ENCODE measurements around the gene TCF7L1.

Gene TCF7L1

DNA sequence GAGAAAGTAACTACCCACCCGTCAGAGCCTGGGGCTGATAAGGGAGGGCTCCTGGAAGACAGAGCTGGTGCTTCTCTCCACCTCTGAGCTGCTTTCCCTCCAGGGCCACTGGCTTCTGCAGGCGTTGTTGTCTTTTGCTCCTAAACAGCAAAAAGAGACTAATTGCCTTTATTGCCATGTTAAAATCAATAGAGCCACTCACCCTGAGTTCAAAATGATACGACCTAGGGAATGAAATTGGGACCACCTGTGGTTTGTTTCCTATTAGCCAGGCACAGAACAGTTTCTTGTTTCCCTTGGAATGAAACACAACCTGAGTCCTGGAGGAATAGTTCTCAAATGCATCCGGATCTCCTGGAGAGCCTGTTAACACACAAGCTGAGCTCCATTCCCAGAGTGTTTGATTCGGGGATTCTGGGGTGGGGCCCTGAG, 45.8 kb downstream of the TCF7L1 start:
- no peak for TF ChIP-seq ZNF274 (IDR thresholded peaks at IDR 0.05; ENCODE audit: low read depth, low read length)
- no peak overlapping the region for H3K4me3 ChIP-seq (ENCODE audit: low read length)

GRCh38 chr2:85179541-85179940, 46.3 kb downstream of the TCF7L1 start:
- no peak for TF ChIP-seq ZNF274 (IDR thresholded peaks at IDR 0.05; ENCODE audit: low read depth, low read length)

GRCh38 chr2:85180322-85181133, 47.3 kb downstream of the TCF7L1 start:
- TF ChIP-seq ZNF274 (IDR thresholded peaks at IDR 0.05; ENCODE audit: low read depth, low read length), result no peak
- H3K4me3 ChIP-seq (ENCODE audit: low read length), result no peak overlapping the region

More at GRCh38 chr2:85179541-85179940, 46.3 kb downstream of the TCF7L1 start:
- no peak overlapping the region for H3K4me3 ChIP-seq (ENCODE audit: low read length)

DNA sequence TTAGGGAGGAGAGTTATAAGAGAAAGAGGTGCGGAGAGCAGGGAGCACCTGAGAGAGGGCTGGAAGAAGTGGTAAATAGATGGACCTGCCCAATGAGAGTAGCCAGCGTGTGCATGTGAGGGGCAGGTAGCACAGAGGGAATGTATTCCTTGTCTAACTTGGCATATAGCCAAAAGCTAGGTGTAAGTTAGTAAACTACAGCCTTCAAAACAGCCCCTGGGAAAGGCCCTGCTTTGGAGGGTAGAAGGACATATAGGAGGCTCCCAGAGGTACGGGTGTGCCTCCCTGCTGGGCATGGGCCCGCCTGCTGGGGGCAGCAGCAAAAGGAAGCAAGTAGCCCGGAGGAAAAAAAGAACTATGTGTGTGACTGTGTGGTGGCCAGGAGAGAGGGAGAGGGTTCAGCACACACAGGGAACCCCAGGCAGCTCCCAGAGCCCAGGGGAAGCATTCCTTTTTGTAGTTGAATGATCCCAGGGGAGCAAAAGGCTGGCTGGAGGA, 48.0 kb downstream of the TCF7L1 start:
- no peak for TF ChIP-seq ZNF274 (IDR thresholded peaks at IDR 0.05; ENCODE audit: low read depth, low read length)
- H3K4me3 ChIP-seq (ENCODE audit: low read length), result no peak overlapping the region

- no peak for TF ChIP-seq ZNF274 (IDR thresholded peaks at IDR 0.05; ENCODE audit: low read depth, low read length)
- H3K4me3 ChIP-seq (ENCODE audit: low read length), result no peak overlapping the region
Measured at GRCh38 chr2:85181844-85182456, 48.8 kb downstream of the TCF7L1 start.

DNA sequence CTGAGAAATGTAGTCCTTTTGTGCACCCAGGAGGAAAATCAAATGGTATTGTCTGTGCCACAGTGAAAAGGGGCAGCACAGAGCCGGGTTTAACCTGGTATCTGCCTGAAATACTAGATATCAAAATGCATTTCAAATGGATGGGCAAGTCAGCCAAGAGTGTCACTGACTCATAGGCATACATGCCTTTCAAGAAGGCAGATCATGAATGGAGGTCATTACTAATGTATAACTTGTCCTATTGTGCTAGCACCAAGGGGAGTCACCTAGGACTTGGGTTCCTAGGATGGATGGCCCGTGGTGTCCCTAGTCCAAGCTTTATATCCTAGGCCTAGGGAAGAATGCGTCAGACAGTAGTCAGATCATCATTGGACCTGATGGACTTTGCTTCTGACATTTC, 49.9 kb downstream of the TCF7L1 start:
- TF ChIP-seq ZNF274 (IDR thresholded peaks at IDR 0.05; ENCODE audit: low read depth, low read length), result no peak
- H3K4me3 ChIP-seq (ENCODE audit: low read length), result no peak overlapping the region

GRCh38 chr2:85183479-85183878, 50.3 kb downstream of the TCF7L1 start:
- TF ChIP-seq ZNF274 (IDR thresholded peaks at IDR 0.05; ENCODE audit: low read depth, low read length), result no peak

GRCh38 chr2:85184231-85184630, 51.0 kb downstream of the TCF7L1 start:
- no peak for TF ChIP-seq ZNF274 (IDR thresholded peaks at IDR 0.05; ENCODE audit: low read depth, low read length)
- no peak overlapping the region for H3K4me3 ChIP-seq (ENCODE audit: low read length)

More at GRCh38 chr2:85183479-85183878, 50.3 kb downstream of the TCF7L1 start:
- H3K4me3 ChIP-seq (ENCODE audit: low read length), result no peak overlapping the region

GRCh38 chr2:85184990-85185389, 51.8 kb downstream of the TCF7L1 start:
- H3K4me3 ChIP-seq (ENCODE audit: low read length), result no peak overlapping the region
- TF ChIP-seq ZNF274 (IDR thresholded peaks at IDR 0.05; ENCODE audit: low read depth, low read length), result no peak

GRCh38 chr2:85185431-85185940, 52.3 kb downstream of the TCF7L1 start:
- TF ChIP-seq ZNF274 (IDR thresholded peaks at IDR 0.05; ENCODE audit: low read depth, low read length), result no peak
- H3K4me3 ChIP-seq (ENCODE audit: low read length), result no peak overlapping the region

DNA sequence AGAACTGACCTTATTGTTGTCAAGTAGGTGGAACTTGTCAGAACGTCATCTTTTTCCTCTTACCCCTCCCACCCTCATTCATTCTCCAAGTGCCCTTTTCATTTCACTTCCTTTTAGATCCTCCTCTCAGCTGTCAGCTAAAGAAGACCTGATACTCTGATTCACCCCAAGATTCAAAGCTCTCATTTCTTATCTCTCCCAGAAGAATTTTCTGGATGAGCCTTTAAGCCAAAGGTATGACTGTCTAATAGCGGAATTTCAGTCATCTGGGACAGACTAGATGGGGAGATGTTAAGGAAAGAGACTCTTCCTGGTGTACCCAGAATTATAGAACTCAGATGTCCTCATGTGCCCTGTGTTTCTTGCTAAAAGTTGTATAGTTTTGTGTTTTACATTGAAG, 53.9 kb downstream of the TCF7L1 start:
- H3K4me3 ChIP-seq (ENCODE audit: low read length), result no peak overlapping the region
- TF ChIP-seq ZNF274 (IDR thresholded peaks at IDR 0.05; ENCODE audit: low read depth, low read length), result no peak

DNA sequence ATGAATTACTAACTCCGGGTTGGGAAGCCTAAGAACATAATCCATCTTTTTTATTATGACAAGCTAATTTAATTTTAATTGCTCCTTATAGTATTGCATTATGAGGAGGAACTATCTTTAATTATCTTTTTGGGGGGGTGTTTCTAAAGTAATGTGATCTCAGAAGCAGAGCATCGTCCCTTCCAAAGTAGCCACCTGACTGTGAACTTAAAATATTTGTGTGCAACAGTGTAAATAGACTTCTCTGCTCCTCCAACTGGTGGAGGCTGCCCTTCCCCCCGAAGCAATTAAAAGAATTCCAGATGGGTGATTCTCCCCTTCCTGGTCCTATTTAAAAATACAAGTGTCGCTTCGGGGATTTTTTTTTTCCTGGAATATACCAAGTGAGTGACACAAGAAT, 55.7 kb downstream of the TCF7L1 start:
- no peak overlapping the region for H3K4me3 ChIP-seq (ENCODE audit: low read length)
- TF ChIP-seq ZNF274 (IDR thresholded peaks at IDR 0.05; ENCODE audit: low read depth, low read length), result no peak

DNA sequence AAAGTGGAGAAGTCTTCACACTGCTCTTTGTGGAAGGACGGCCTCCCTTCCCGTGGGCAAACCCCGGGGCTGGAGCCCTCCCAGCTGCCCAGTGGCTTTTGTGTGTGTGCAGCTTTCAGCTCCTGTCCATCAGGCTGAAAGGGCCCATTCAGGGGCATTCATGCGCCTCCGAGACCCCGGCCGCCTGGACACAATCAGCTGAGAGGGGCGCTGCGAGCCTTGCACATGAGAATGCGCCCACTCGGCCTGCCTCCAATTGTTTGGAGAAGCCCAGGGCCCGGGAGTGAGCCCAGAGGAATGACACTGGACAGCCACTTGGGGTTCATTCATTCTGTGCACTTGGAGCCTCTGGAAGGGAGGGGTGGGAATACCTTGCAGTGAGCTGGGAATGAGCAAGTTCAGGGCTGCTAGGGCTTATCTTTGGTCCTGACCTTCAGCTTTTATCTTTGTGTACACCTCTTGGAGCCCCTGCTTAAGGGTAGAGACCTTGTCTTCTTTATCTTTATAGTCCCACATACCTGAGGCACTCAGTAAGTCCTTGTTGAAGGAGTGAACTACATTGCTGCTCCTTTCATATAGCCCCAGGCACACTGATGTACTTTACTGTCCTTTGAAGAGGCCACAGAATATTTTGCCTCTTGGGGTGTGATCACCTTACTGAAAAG, 56.5 kb downstream of the TCF7L1 start:
- no peak for TF ChIP-seq ZNF274 (IDR thresholded peaks at IDR 0.05; ENCODE audit: low read depth, low read length)
- no peak overlapping the region for H3K4me3 ChIP-seq (ENCODE audit: low read length)

- no peak for TF ChIP-seq ZNF274 (IDR thresholded peaks at IDR 0.05; ENCODE audit: low read depth, low read length)
- H3K4me3 ChIP-seq (ENCODE audit: low read length), result no peak overlapping the region
Measured at GRCh38 chr2:85191157-85191556, 58.0 kb downstream of the TCF7L1 start.

Data from GM08714 (cell line).